Astrocyte (in vitro differentiated cells and primary cell): Measurements from ENCODE around the gene DNAL4. TPM values are rescaled to one million over a fixed set of nuclear protein-coding genes. Genes with fewer than 3 reads are reported as not detected.
A peak's percentile ranks its signal among the peaks of the same experiment; 100 is the strongest.

Experiments used
- DNase-seq: peaks from one replicate; pipeline ENCODE4 v3.0.0-alpha.2; 2010; ENCODE audit warnings: low read depth
- FAIRE-seq: peaks from 2 replicates; lab custom pipeline; 2011; peaks lifted over from hg19 to GRCh38; lab: Jason Lieb, UNC
- H2AFZ ChIP-seq: 2 replicates; pipeline ENCODE4 v1.6.0; 2012; ENCODE audit warnings: low read depth, low read length, inconsistent platforms
- H3K27ac ChIP-seq: 2 replicates; pipeline ENCODE4 v1.5.1; 2011; ENCODE audit warnings: low read depth, low read length, inconsistent platforms
- H3K27me3 ChIP-seq: 2 replicates; pipeline ENCODE4 v1.6.0; 2011; ENCODE audit warnings: low read length, inconsistent platforms; ENCODE audit not compliant: insufficient read depth
- H3K36me3 ChIP-seq: 2 replicates; pipeline ENCODE4 v1.5.1; 2011; ENCODE audit warnings: low read length, inconsistent platforms; ENCODE audit not compliant: insufficient read depth
- H3K4me1 ChIP-seq: 2 replicates; pipeline ENCODE4 v1.5.1; 2011; ENCODE audit warnings: low read length, inconsistent platforms; ENCODE audit not compliant: insufficient read depth
- H3K4me2 ChIP-seq: 2 replicates; pipeline ENCODE4 v1.6.0; 2012; ENCODE audit warnings: low read length, inconsistent platforms
- H3K4me3 ChIP-seq: 2 replicates; pipeline ENCODE4 v1.5.1; 2011; ENCODE audit warnings: low read depth, mild to moderate bottlenecking, low read length, inconsistent platforms; ENCODE audit not compliant: insufficient read depth
- H3K79me2 ChIP-seq: 2 replicates; pipeline ENCODE4 v1.6.0; 2012; ENCODE audit warnings: mild to moderate bottlenecking, low read length, inconsistent platforms; ENCODE audit not compliant: insufficient read depth
- H3K9ac ChIP-seq: 2 replicates; pipeline ENCODE4 v1.6.0; 2012; ENCODE audit warnings: mild to moderate bottlenecking, low read length, inconsistent platforms
- H3K9me3 ChIP-seq: 2 replicates; pipeline ENCODE4 v1.5.1; 2012; ENCODE audit warnings: low read depth, mild to moderate bottlenecking, low read length, inconsistent platforms; ENCODE audit not compliant: insufficient read depth
- H4K20me1 ChIP-seq: 2 replicates; pipeline ENCODE4 v1.6.0; 2012; ENCODE audit warnings: low read length, inconsistent platforms; ENCODE audit not compliant: insufficient read depth
- H3K27ac Mint-ChIP-seq: one replicate; pipeline ENCODE4 v1.8.0; 2021; ENCODE audit warnings: mild to moderate bottlenecking, mixed read lengths; ENCODE audit not compliant: unreplicated experiment
- H3K27me3 Mint-ChIP-seq: one replicate; pipeline ENCODE4 v1.8.0; 2021; ENCODE audit warnings: low read depth, mixed read lengths; ENCODE audit not compliant: unreplicated experiment
- H3K36me3 Mint-ChIP-seq: one replicate; pipeline ENCODE4 v1.8.0; 2021; ENCODE audit warnings: low read depth, mixed read lengths; ENCODE audit not compliant: unreplicated experiment
- H3K4me1 Mint-ChIP-seq: one replicate; pipeline ENCODE4 v1.8.0; 2021; ENCODE audit warnings: low read depth, mixed read lengths; ENCODE audit not compliant: unreplicated experiment
- H3K4me3 Mint-ChIP-seq: one replicate; pipeline ENCODE4 v1.8.0; 2021; ENCODE audit warnings: mild to moderate bottlenecking, moderate library complexity, mixed read lengths; ENCODE audit not compliant: unreplicated experiment
- H3K9me3 Mint-ChIP-seq: one replicate; pipeline ENCODE4 v1.8.0; 2021; ENCODE audit warnings: mild to moderate bottlenecking, mixed read lengths; ENCODE audit not compliant: unreplicated experiment
- CTCF ChIP-seq: IDR thresholded peaks from 2 replicates; pipeline ENCODE4 v1.5.1; 2011; ENCODE audit warnings: low read depth, mild to moderate bottlenecking, inconsistent platforms, low read length, moderate library complexity; ENCODE audit not compliant: insufficient read depth
- EZH2 ChIP-seq: IDR thresholded peaks from 2 replicates; pipeline ENCODE4 v1.6.1; 2012; ENCODE audit warnings: mild to moderate bottlenecking, low read length, inconsistent platforms; ENCODE audit not compliant: insufficient read depth
- total RNA-seq: library from RNA; stranded (reverse); gene quantifications from 2 replicates; pipeline ENCODE4 v1.2.1, GENCODE V29; 2021

DNAL4 gene
- total RNA-seq, 1 donor from 2014 or later, result 12.8 TPM

- TF ChIP-seq CTCF (no peak), EZH2 (no peak)
- Histone ChIP-seq H3K4me2 (no peak overlapping the region), H3K79me2 (no peaks in the 10 kb centered on the region), H3K9ac (no peak overlapping the region), H4K20me1 (peaks cover 3% of the 10 kb centered on the region), H3K4me3 (no peak overlapping the region), H3K4me1 (peaks cover 18% of the 10 kb centered on the region), H3K27ac (no peak overlapping the region), H3K27me3 (no peaks in the 10 kb centered on the region), H3K9me3 (no peaks in the 10 kb centered on the region), H2AFZ (no peak overlapping the region), H3K36me3 (no peaks in the 10 kb centered on the region)
- FAIRE-seq, result no peak
- no peak for DNase-seq
- no peak overlapping the region for H3K27ac Mint-ChIP-seq
- H3K27me3 Mint-ChIP-seq, result peaks cover 6% of the 10 kb centered on the region
- no peak overlapping the region for H3K4me3 Mint-ChIP-seq
- peaks cover 12% of the 10 kb centered on the region for H3K36me3 Mint-ChIP-seq
- H3K4me1 Mint-ChIP-seq, result peaks cover 9% of the 10 kb centered on the region
- H3K9me3 Mint-ChIP-seq, result no peaks in the 10 kb centered on the region
These were observed 12.9 kb downstream of the DNAL4 start for GRCh38 chr22:38781033-38781432.

DNA sequence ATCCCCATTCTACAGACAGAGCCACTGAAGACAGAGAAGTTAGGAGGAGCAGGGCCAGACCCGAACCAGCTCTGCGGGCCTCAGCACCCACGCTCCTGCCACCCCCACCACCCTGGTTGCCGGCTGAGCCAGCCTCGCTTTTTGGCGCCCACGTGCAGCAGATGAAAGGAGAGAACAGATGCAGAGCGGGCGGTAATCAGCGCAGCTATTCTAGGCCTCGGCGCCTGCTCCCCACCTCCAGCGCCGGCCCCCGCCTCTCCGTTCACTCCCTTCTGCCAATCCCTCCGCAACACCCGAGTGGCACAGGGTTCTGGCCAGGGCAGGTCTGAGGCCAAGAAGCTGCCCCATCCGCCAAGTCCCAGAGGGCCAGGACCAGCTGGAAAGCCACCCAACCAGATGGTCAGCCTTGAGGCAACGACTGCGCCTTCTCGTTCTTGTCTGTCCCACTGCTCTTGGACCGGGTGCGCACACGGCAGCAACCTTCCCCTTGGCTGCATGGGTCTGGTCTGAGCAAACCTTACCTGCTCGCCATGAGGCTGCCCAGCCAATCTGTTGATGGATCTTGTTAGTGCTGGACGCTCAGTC lies 16.8 kb downstream of the DNAL4 start:
- Histone ChIP-seq H3K79me2 (no peaks in the 10 kb centered on the region), H3K4me3 (no peak overlapping the region), H3K36me3 (no peaks in the 10 kb centered on the region), H3K9ac (no peak overlapping the region), H3K9me3 (no peaks in the 10 kb centered on the region), H3K27me3 (no peaks in the 10 kb centered on the region), H3K4me1 (no peaks in the 10 kb centered on the region), H2AFZ (no peak overlapping the region), H3K4me2 (no peak overlapping the region), H4K20me1 (no peaks in the 10 kb centered on the region), H3K27ac (no peak overlapping the region)
- DNase-seq, result no peak
- Mint-ChIP-seq H3K36me3 (peaks cover 9% of the 10 kb centered on the region), H3K4me3 (no peak overlapping the region), H3K27me3 (peaks cover 6% of the 10 kb centered on the region), H3K9me3 (no peaks in the 10 kb centered on the region), H3K4me1 (no peaks in the 10 kb centered on the region), H3K27ac (no peak overlapping the region)
- FAIRE-seq, result no peak
- TF ChIP-seq CTCF (no peak), EZH2 (no peak)

- Histone ChIP-seq H3K4me3 (no peak overlapping the region), H3K9me3 (no peaks in the 10 kb centered on the region), H3K4me2 (no peak overlapping the region), H3K27ac (no peak overlapping the region), H2AFZ (no peak overlapping the region), H4K20me1 (no peaks in the 10 kb centered on the region), H3K9ac (no peak overlapping the region), H3K36me3 (no peaks in the 10 kb centered on the region), H3K79me2 (no peaks in the 10 kb centered on the region), H3K4me1 (no peaks in the 10 kb centered on the region), H3K27me3 (no peaks in the 10 kb centered on the region)
- DNase-seq (no peak), FAIRE-seq (no peak)
- Mint-ChIP-seq H3K27me3 (peaks cover 14% of the 10 kb centered on the region), H3K4me3 (no peak overlapping the region), H3K9me3 (no peaks in the 10 kb centered on the region), H3K27ac (peak overlapping the region; percentile 84), H3K4me1 (no peaks in the 10 kb centered on the region), H3K36me3 (peaks cover 9% of the 10 kb centered on the region)
- TF ChIP-seq CTCF (no peak), EZH2 (no peak)
These were observed 17.9 kb downstream of the DNAL4 start for GRCh38 chr22:38776086-38776485.
